Measurements from ENCODE around the gene CDH20.
"Not testable (repeated sequence)": the region's sequence is repeated elsewhere in the genome, so short reads cannot be mapped to it uniquely, and the experiment has no call there.

CDH20 gene

GRCh38 chr18:61348230-61348629 lies 15.0 kb downstream of the CDH20 start:
- no peak for DNase-seq (ENCODE audit: low read depth, low spot score)

DNA sequence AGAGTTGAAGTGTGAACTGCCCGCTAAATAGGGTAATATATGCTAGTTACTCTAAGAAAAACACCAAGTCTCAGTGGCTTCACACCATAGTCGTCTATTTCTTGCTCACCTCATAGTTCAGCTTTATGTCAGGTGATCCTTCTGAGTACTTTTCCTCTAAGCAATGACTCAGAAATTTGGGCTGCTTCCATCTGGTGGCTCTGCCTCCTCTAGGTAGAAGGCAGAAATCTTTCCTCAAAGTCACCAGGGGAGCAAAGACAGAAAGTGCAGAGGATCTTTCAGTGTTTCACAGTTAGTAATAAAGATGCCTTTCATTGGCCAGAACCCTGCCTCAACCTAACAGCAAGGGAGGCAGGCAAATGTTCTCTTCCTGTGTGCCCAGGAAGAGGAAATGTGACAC lies 17.3 kb downstream of the CDH20 start:
- DNase-seq (ENCODE audit: low read depth, low spot score) = no peak

GRCh38 chr18:61352059-61352458 lies 18.8 kb downstream of the CDH20 start:
- no peak for DNase-seq (ENCODE audit: low read depth, low spot score)

DNA sequence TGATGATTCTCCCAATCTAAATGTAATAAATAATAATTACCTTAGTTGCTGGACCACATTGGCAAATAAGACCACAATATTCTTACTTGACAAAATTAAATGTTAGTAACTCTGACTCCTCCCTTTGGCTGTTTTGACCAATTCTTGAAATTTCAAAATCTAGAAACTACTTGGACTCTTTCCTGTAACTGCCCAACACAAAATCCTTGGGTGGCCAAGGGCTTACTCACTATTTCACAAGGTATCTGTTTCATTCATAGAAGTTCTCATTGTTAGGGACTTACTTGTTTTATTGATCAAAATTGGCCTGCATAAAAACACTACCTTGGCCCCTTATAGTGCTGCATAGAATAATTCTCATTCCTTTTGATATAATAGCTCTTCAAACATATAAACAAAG lies 19.4 kb downstream of the CDH20 start:
- DNase-seq (ENCODE audit: low read depth, low spot score) = no peak

- DNase-seq (ENCODE audit: low read depth, low spot score) = no peak
These were observed 27.5 kb downstream of the CDH20 start for GRCh38 chr18:61360404-61361383.

DNA sequence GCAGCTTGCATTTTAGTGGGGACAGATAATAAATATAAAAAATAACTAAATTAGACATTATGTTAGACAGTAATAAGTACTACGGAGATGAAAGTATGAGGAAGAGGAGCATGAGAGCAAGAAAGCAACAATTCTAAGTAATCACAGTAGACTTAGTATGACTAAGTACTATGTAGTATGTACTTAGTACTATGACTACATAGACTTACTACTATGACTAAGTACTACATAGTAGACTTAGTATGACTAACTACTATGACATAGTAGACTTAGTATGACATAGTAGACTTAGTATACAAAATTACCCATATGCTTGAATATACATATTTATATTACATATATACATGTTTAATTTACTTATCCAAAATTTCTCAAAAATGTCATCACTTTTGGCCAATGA lies 29.3 kb downstream of the CDH20 start:
- DNase-seq (ENCODE audit: low read depth, low spot score) = no peak

DNA sequence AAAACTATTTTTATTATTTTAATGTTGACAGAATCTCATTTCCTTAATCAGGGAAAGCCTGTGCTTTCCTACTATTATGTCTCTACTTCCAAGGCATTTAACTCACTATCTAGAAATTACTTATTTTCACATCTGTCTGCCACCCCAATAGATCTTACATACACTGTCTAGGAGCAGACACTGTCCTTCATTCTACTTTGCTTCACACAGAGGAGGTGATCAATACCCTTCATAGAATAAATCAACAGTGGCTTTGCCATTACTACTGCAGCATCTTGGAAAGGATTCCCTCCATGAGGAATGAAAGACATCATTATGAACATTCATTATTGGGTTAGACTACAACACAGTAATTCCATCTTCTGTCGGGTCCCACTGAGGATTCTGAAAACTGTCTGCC lies 31.7 kb downstream of the CDH20 start:
- DNase-seq (ENCODE audit: low read depth, low spot score) = no peak

DNA sequence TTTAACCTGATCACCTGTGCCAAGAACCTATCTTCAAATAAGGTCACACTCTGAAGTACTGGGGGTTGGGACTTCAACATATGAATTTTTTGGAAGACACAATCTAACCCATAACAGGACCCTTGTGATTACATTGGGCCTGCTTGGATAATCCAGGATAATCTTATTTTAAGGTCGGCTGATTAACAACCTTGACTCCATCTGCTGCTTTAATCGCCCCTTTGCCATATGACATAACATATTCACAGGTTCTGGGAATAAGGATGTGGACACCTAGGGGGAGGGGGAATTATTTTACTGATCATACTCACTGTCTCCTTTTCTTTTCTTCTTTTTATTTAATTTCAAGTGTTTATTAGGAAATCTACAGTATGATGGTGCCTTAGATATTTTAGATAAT lies 34.8 kb downstream of the CDH20 start:
- no peak for DNase-seq (ENCODE audit: low read depth, low spot score)

DNA sequence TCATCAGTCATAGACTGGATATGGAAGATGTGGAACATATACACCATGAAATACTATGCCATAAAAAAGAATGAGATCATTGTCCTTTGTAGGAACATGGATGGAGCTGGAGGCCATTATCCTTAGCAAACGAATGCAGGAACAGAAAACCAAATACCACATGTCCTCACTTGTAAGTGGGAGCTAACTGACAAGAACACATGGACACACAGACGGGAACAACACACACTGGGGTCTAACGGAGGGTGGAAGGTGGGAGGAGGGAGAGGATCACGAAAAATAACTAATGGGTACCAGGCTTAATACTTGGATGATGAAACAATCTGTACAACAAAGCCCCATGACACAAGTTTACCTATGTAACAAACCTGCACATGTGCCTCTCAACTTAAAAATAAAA lies 36.4 kb downstream of the CDH20 start:
- DNase-seq (ENCODE audit: low read depth, low spot score) = not testable (repeated sequence)

GRCh38 chr18:61371111-61371510 lies 37.9 kb downstream of the CDH20 start:
- DNase-seq (ENCODE audit: low read depth, low spot score) = no peak

GRCh38 chr18:61379827-61380226 lies 46.6 kb downstream of the CDH20 start:
- no peak for DNase-seq (ENCODE audit: low read depth, low spot score)

DNA sequence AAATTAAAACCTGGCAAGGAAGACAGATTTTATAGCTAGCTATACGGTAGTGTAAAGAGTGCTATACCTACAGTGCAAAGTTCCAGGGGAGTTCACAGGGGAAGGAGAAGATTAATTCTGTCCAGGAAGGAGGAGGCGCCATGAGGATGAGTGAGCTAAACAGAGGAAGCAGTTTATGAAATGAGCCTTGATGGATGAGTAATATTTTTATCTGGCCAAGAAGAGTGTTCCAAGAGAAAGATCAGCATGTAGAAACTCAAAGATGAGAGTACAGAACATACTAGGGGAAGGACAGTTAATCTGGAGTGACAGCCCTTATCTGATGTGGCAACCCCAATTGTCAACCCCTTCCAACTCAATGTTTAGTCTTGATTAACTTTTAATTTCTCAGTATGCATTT lies 54.8 kb downstream of the CDH20 start:
- DNase-seq (ENCODE audit: low read depth, low spot score) = no peak

DNA sequence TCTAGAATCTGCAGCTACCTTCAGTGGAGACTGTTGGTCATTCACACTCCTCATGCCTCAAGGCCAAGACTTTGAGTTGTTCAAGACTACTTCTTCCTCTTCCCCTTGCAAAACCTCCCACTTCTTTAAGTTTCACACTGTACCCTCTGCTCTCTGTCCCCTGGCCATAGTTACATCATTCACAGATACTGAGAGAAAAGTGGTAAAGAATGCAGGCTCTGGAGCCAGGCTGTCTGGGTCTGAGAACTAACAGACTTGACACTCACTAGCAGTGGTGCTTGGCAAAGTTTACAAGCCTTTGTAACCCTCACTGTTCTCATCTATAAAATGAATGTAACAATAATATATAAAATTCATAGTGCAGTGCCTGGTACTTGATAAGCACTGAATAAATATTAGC lies 61.8 kb downstream of the CDH20 start:
- DNase-seq (ENCODE audit: low read depth, low spot score) = no peak

DNA sequence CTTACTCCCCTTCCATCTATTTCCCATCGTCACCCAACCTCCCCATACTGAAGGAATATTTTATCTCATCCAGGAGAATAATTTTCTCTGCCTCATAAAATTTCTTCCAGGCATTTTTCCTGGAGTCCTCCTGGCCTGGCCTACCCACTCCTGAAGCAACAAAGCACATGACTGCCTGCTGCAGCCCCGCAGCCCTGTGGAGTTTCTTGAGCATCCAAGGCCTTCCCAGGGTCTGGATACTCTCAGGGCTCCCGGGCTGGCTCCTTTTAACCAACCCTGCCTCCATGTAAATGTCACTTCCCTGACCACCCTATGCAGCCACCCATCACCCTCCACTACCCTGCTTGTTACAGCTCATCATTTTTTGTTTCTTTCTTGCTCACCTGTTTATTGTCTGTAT lies 64.0 kb downstream of the CDH20 start:
- DNase-seq (ENCODE audit: low read depth, low spot score) = no peak

DNA sequence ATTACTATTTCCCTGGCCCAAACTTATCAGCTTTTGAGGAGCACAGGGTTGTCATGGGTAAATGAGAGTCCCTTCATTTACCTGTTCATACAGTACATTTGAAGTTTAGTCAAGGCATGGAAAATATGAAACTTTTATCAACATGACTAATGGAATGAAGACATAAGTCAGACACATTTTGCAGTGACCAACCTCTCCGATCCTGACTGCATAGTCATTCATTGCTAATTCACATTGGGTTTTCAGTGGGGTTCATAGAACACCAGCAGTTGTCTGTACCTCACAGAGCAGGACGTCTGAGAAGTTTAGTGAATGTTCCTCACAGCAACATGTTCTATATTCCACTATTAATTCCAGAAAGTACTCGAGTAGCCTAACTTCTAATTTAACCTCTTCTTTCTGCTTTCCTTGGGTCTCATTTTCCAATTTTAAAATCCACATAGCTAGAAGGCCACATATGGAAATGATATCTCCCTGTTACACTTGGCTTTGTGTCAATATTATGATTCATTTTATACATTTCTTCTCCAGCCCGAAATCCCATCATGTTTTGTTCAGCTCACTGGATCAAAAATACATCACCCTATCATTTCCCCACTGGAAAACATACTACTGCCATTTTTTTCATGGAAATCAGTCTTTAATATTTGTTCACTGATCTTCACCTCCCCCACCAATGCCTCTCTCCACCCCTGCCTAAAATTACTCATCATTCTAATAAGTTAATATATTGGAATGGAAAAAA lies 65.9 kb downstream of the CDH20 start:
- no peak for DNase-seq (ENCODE audit: low read depth, low spot score)

- DNase-seq (ENCODE audit: low read depth, low spot score) = no peak
These were observed 66.9 kb downstream of the CDH20 start for GRCh38 chr18:61400016-61400635.

- no peak for DNase-seq (ENCODE audit: low read depth, low spot score)
These were observed 67.5 kb downstream of the CDH20 start for GRCh38 chr18:61400716-61401115.

GRCh38 chr18:61402726-61403125 lies 69.5 kb downstream of the CDH20 start:
- DNase-seq (ENCODE audit: low read depth, low spot score) = no peak

GRCh38 chr18:61413396-61413795 lies 80.2 kb downstream of the CDH20 start:
- no peak for DNase-seq (ENCODE audit: low read depth, low spot score)

- no peak for DNase-seq (ENCODE audit: low read depth, low spot score)
These were observed 80.9 kb downstream of the CDH20 start for GRCh38 chr18:61414086-61414485.

DNA sequence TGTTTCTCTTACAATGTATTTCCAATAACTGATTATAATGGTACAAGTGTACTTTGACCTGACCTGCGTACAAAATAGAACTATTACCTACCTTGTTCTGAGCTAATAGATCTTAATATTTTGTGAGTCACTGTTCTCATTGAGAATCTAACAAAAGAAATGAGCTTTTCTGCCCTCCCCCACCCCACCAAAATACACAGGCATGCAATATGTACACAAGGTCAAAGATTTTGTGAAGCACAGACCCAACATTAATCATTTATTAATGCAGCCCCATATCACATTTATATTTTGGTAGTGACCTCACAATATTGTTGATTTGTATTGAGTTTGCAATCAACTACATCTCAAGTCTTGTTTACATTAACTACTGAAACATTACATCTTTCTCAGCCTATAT lies 86.5 kb downstream of the CDH20 start:
- DNase-seq (ENCODE audit: low read depth, low spot score) = no peak

GRCh38 chr18:61420218-61420885 lies 87.1 kb downstream of the CDH20 start:
- no peak for DNase-seq (ENCODE audit: low read depth, low spot score)
